Measurements from ENCODE around the gene SPIN1. TPM values are rescaled to one million over a fixed set of nuclear protein-coding genes. Genes with fewer than 3 reads are reported as not detected.
"Not testable (repeated sequence)": the region's sequence is repeated elsewhere in the genome, so short reads cannot be mapped to it uniquely, and the experiment has no call there.

The SPIN1 gene
- total RNA-seq, 1 experiment from 2014 or later = 46.2 TPM

- Histone ChIP-seq H3K9me3 (ENCODE audit: low read length) (no peaks in the 10 kb centered on the region), H3K4me1 (ENCODE audit: insufficient read depth, low read length) (no peaks in the 10 kb centered on the region), H3K9me2 (replicated peaks; ENCODE audit: low read length) (no peaks in the 10 kb centered on the region), H3K4me2 (ENCODE audit: low read length) (no peak overlapping the region), H3K79me2 (ENCODE audit: low read length) (no peaks in the 10 kb centered on the region), H3F3A (ENCODE audit: low read length, unreplicated experiment) (no peaks in the 10 kb centered on the region), H2AFZ (ENCODE audit: low read length) (no peak overlapping the region), H3K9ac (ENCODE audit: low read length) (no peak overlapping the region), H3K36me3 (ENCODE audit: low read depth, low read length) (no peaks in the 10 kb centered on the region), H4K20me1 (ENCODE audit: low read length) (no peaks in the 10 kb centered on the region), H3K27me3 (ENCODE audit: low read length) (no peaks in the 10 kb centered on the region), H3K27ac (ENCODE audit: low read length) (no peak overlapping the region), H3K4me3 (ENCODE audit: low read length) (no peak overlapping the region)
- no peak for DNase-seq
- intact Hi-C loops (cut with micrococcal nuclease) = loop anchor here (10.0 kb wide), 1 partner anchor 275 kb away; no protein-coding TSS in a partner anchor
- ChIA-PET POLR2A (ENCODE audit: unreplicated experiment) (interaction anchor here (1.0 kb wide), 1 partner anchor 18 kb away, joined by 8 read pairs; no protein-coding TSS in a partner anchor), CTCF (no interaction called here)
- BruUV-seq (replicated peaks) = no TSS peak
- ATAC-seq = no peak
- no peak for TF ChIP-seq EZH2 (IDR thresholded peaks at IDR 0.05; ENCODE audit: low read length, unreplicated experiment)
- TF ChIP-seq CTCF (conservative IDR thresholded peaks at IDR 0.05; ENCODE audit: low read depth, low read length) = no peak
- TF ChIP-seq EZH2phosphoT487 (IDR thresholded peaks at IDR 0.05; ENCODE audit: borderline replicate concordance, low read length) = no peak
Measured at GRCh38 chr9:88380118-88380517, 8.1 kb upstream of the SPIN1 start.

GRCh38 chr9:88381322-88381721 is 6.9 kb upstream of the SPIN1 start:
- BruUV-seq (replicated peaks); H3K9ac ChIP-seq (ENCODE audit: low read length); H3K9me3 ChIP-seq (ENCODE audit: low read length); H3K4me3 ChIP-seq (ENCODE audit: low read length); POLR2A ChIA-PET (ENCODE audit: unreplicated experiment); H3K36me3 ChIP-seq (ENCODE audit: low read depth, low read length); DNase-seq; CTCF ChIA-PET; H3K27me3 ChIP-seq (ENCODE audit: low read length); H4K20me1 ChIP-seq (ENCODE audit: low read length); H3K4me1 ChIP-seq (ENCODE audit: insufficient read depth, low read length); ATAC-seq; H2AFZ ChIP-seq (ENCODE audit: low read length); H3K27ac ChIP-seq (ENCODE audit: low read length); H3F3A ChIP-seq (ENCODE audit: low read length, unreplicated experiment); H3K4me2 ChIP-seq (ENCODE audit: low read length); H3K9me2 ChIP-seq (replicated peaks; ENCODE audit: low read length); H3K79me2 ChIP-seq (ENCODE audit: low read length): not testable (repeated sequence)
- intact Hi-C loops (cut with micrococcal nuclease) = loop anchor here (10.0 kb wide), 1 partner anchor 277 kb away; no protein-coding TSS in a partner anchor

GRCh38 chr9:88383176-88383575 is 5.1 kb upstream of the SPIN1 start:
- no peak overlapping the region for H3K9ac ChIP-seq (ENCODE audit: low read length)
- no TSS peak for BruUV-seq (replicated peaks)
- no peak overlapping the region for H3K27ac ChIP-seq (ENCODE audit: low read length)
- no peaks in the 10 kb centered on the region for H3K27me3 ChIP-seq (ENCODE audit: low read length)
- CTCF ChIA-PET = no interaction called here
- TF ChIP-seq CTCF (conservative IDR thresholded peaks at IDR 0.05; ENCODE audit: low read depth, low read length) = no peak
- no peak for TF ChIP-seq EZH2phosphoT487 (IDR thresholded peaks at IDR 0.05; ENCODE audit: borderline replicate concordance, low read length)
- no peak for TF ChIP-seq EZH2 (IDR thresholded peaks at IDR 0.05; ENCODE audit: low read length, unreplicated experiment)
- H3K9me3 ChIP-seq (ENCODE audit: low read length) = no peaks in the 10 kb centered on the region
- H3K36me3 ChIP-seq (ENCODE audit: low read depth, low read length) = no peaks in the 10 kb centered on the region
- no peaks in the 10 kb centered on the region for H3K9me2 ChIP-seq (replicated peaks; ENCODE audit: low read length)
- no peak for DNase-seq
- peaks cover 18% of the 10 kb centered on the region for H3K79me2 ChIP-seq (ENCODE audit: low read length)
- intact Hi-C loops (cut with micrococcal nuclease) = loop anchor here (10.0 kb wide), 1 partner anchor 278 kb away; no protein-coding TSS in a partner anchor
- POLR2A ChIA-PET (ENCODE audit: unreplicated experiment) = no interaction called here
- H3K4me1 ChIP-seq (ENCODE audit: insufficient read depth, low read length) = no peaks in the 10 kb centered on the region
- no peak overlapping the region for H3K4me2 ChIP-seq (ENCODE audit: low read length)
- H4K20me1 ChIP-seq (ENCODE audit: low read length) = no peaks in the 10 kb centered on the region
- no peaks in the 10 kb centered on the region for H3F3A ChIP-seq (ENCODE audit: low read length, unreplicated experiment)
- H3K4me3 ChIP-seq (ENCODE audit: low read length) = no peak overlapping the region
- ATAC-seq = no peak
- no peak overlapping the region for H2AFZ ChIP-seq (ENCODE audit: low read length)

GRCh38 chr9:88386137-88386536 is 2.1 kb upstream of the SPIN1 start:
- Histone ChIP-seq H4K20me1 (ENCODE audit: low read length) (peaks cover 11% of the 10 kb centered on the region; the same call in 1 of the 2 replicates), H3K4me1 (ENCODE audit: insufficient read depth, low read length) (peaks cover 11% of the 10 kb centered on the region), H3K4me2 (ENCODE audit: low read length) (peak overlapping the region; percentile 95; the same call in 1 of the 2 replicates), H3K4me3 (ENCODE audit: low read length) (0 out of 2 replicates have a peak overlapping the region, but pooled peaks have one; percentile 93), H3K79me2 (ENCODE audit: low read length) (peaks cover 41% of the 10 kb centered on the region)
- H3K9me3 ChIP-seq (ENCODE audit: low read length); H3K9me2 ChIP-seq (replicated peaks; ENCODE audit: low read length); H3K36me3 ChIP-seq (ENCODE audit: low read depth, low read length); POLR2A ChIA-PET (ENCODE audit: unreplicated experiment); H3K27me3 ChIP-seq (ENCODE audit: low read length); H3K27ac ChIP-seq (ENCODE audit: low read length); DNase-seq; CTCF ChIA-PET; H3F3A ChIP-seq (ENCODE audit: low read length, unreplicated experiment); H2AFZ ChIP-seq (ENCODE audit: low read length); H3K9ac ChIP-seq (ENCODE audit: low read length); BruUV-seq (replicated peaks); ATAC-seq: not testable (repeated sequence)
- intact Hi-C loops (cut with micrococcal nuclease) = loop anchor here (5.0 to 10.0 kb wide), 3 partner anchors 114 to 281 kb away; no protein-coding TSS in a partner anchor
